GM12874 (cell line): Measurements from ENCODE around the gene LLPH.

Source experiments
- TF ChIP-seq, protein P1 (sequence below): IDR thresholded peaks from 2 replicates; pipeline ENCODE4 v1.5.1; 2011; ENCODE audit warnings: low read depth, mild to moderate bottlenecking, control low read depth, low read length, moderate library complexity; ENCODE audit not compliant: insufficient read depth

LLPH gene

DNA sequence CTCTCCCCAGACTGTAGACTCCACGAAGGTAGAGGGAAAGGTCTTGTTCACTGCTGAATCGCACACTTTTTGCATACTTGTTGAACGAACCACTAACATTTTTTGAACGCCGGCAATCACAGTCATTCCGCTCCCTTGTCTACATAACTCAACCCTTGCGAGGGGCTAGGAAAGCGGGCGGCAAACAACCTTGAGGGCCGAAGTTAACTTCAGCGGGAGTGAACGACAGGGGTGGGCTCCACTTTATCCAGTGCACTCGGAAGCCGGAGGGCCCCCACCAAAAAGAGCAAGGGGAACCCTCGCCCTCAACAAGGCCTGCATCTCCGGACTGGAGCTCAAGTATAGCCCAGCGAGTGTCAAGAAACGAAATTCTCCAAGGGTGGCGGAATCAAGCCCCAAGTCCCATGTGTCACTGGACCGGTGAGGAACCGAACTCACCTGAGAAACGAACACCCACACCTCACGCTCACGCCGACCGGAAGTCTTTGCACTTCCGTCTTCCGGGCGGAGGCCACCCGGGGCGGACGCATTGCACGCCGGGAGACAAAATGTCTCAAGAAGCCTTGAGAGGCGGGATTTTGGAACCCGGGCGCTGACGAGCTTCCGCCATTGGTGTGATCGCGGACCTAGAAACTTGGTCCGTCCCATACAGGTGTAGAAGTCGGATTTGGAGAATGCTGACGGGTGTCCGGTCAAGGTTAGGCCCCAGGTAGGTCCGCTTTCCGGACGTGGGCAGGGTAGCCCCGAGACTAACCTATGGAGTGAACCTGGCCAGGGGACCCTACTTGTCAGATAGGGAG is at the start of gene LLPH:
Gene LLPH, minus strand, starts transcription at position 484 of the 800 bp plus-strand sequence. CDS start 1,644 bp downstream, outside the sequence.
- TF ChIP-seq, protein P1, sequence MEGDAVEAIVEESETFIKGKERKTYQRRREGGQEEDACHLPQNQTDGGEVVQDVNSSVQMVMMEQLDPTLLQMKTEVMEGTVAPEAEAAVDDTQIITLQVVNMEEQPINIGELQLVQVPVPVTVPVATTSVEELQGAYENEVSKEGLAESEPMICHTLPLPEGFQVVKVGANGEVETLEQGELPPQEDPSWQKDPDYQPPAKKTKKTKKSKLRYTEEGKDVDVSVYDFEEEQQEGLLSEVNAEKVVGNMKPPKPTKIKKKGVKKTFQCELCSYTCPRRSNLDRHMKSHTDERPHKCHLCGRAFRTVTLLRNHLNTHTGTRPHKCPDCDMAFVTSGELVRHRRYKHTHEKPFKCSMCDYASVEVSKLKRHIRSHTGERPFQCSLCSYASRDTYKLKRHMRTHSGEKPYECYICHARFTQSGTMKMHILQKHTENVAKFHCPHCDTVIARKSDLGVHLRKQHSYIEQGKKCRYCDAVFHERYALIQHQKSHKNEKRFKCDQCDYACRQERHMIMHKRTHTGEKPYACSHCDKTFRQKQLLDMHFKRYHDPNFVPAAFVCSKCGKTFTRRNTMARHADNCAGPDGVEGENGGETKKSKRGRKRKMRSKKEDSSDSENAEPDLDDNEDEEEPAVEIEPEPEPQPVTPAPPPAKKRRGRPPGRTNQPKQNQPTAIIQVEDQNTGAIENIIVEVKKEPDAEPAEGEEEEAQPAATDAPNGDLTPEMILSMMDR: no peak

DNA sequence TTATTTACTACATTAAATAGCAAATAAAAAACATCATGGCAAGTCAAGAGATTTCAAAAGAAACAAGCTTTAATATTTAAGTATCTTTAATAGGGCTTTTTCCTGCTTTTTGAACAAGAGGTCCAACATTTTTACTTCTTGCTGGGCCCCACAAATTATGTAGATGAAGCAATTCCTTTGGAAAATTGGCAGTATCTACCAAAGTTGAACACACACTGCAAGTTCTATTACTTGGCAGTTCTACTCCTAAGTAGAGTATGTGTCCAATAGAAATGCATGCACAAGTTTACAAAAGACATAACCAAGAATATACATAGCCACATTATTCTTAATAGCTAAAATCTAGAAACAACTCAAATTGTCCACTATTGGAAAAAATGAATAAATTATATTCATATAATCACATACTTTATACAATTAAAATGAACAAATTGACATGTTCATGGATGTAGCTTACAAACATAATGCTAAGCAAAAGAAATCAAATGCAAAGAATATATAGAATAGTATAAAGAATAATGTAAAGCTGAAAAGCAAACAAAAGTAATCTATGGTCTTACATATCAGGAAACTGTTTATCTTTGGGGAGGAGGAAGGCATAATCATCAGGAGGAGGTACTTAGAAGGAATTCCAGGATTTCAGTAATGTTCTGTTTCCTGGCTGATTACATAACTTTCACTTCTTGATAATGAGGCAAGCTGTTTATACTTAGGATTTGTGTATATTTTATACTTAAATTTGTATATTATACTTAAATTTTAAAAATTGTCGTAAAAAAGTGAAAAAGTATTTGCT is 45.8 kb upstream of the LLPH start:
- TF ChIP-seq, protein P1: no peak

DNA sequence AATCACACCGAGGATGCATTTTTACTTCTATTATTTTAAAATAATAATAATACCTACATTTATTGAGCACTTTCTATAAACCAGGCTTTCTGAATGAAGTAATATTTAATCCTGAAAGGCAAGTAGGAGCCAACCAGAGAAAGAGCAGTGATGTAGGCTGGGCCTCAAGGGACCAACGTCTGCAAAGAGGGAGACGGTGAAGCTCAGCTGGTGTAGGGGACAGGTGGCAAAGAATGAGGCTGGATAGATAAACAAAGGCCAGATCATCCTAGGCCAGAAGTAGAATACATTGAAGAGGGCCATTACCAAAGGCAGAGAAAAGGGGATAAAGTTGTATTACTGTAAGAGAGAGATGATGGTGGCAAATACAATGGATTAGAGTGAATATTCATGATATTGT is 40.1 kb upstream of the LLPH start:
- TF ChIP-seq, protein P1: no peak

DNA sequence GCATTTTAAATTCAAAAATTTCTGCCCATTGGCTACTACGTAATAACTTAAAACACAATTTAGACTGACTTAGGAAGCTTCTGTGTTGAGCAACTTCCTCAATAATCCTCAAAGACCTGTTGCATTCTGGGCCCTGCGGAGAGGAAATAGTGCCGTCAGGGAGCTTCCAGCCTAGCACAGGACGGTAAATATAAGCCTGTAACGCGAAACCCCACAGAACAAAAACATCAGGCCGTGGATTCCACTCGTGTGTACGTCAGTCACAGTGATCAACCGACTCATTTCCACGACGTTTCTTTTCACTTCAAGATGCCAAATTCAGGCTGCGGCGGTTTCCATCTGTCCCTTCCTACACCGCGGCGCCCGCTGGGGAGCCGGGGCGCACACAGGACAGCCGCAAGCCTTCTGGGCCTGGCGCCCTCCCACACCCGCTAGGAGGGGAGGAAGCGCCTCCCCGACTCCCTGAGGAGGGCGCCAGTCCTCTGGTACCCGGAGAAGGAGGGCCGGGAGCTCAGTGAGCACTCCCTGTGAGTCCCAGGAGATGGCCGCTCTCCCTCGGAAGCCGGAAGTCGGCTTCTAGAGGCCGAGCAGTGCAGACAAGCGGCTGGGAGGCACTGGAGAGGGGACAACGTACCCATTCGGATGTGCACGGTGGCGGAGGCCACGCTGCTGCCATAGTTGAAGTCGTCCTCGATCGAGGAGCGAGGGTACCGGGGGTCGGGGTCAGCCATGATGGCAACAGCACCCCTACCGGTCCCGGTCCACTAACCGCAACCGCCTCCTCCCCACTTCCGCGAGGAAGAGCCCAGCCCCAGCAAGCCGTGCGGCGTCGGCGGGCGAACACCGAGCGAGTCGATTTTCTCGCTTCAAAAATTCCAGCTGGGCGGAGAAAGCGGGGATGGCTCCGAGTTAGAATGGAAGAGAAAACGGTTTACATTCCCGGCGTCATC is 38.9 kb upstream of the LLPH start, which contains the start of gene TMBIM4:
Gene TMBIM4, minus strand, starts transcription at position 776 of the 950 bp plus-strand sequence. Its CDS starts 45 bp downstream, at position 731.
- TF ChIP-seq, protein P1: peak; percentile 27

DNA sequence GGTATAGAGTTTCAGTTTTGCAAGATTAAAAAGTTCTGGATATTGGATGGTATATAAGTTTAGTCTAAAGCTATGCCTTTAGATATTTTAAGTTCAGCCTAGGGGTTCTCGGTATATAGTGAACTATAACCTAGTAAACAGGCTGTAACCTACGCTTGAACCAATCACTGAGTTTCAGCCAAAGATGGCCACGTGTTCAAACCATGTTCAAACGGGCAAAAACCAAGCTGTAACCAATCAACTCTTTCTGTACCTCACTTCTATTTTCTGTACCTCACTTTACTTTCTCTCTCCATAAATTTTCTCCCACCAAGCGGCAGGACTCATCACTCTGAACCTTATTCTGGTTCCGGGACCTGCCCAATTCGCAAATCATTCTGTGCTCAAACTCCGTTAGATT is 37.9 kb upstream of the LLPH start:
- TF ChIP-seq, protein P1: no peak

DNA sequence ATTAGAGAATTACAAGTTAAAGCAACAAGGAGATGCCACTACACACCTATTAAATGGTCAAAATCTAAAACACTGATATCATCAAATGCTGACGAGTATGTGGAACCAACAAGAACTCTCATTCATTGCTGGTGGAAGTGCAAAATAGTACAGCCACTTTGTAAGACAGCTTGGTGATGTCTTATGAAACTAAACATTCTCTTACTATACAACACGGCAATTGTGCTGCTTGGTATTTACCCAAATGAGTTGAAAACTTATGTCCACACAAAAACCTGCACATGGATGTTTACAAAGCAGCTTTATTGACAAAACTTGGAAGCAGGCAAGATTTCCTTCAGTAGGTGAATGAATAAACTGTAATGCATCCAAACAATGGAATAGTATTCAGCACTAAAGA is 36.0 kb upstream of the LLPH start:
- TF ChIP-seq, protein P1: no peak
